OCI-LY3 (cell line): ENCODE measurements around the gene FARP1.

Experiments used
- H2AFZ ChIP-seq: fragments of 200-600, 300-600 bp; shearing (Covaris generic); 2 replicates; pipeline ENCODE4 v1.6.0; 2014; ENCODE audit warnings: antibody characterized with exemption, low read depth, low read length
- H3K27ac ChIP-seq: fragments of 200-600, 300-600 bp; sonication (generic); 2 replicates; pipeline ENCODE4 v1.5.1; 2014; ENCODE audit warnings: mild to moderate bottlenecking, low read length, moderate library complexity, mixed read lengths
- H3K27me3 ChIP-seq: fragments of 200-600, 300-600 bp; sonication (generic); 2 replicates; pipeline ENCODE4 v1.6.1; 2014; ENCODE audit warnings: low read depth, low read length, mixed read lengths
- H3K36me3 ChIP-seq: fragments of 200-600, 300-600 bp; sonication (generic); replicated peaks from 2 replicates; pipeline ENCODE3; 2014; ENCODE audit warnings: low read depth, low read length, mixed read lengths
- H3K4me1 ChIP-seq: fragments of 300-600, 200-600 bp; sonication (generic); 2 replicates; pipeline ENCODE4 v1.6.1; 2014; ENCODE audit warnings: low read length, mixed read lengths
- H3K4me2 ChIP-seq: fragments of 200-600, 300-600 bp; sonication (generic); 2 replicates; pipeline ENCODE4 v1.6.1; 2014; ENCODE audit warnings: low read length, mixed read lengths
- H3K4me3 ChIP-seq: fragments of 300-600, 200-600 bp; sonication (generic); 2 replicates; pipeline ENCODE4 v1.5.1; 2014; ENCODE audit warnings: antibody characterized with exemption, mild to moderate bottlenecking, low read length, moderate library complexity
- H3K79me2 ChIP-seq: fragments of 300-600, 200-600 bp; shearing (Covaris generic); 2 replicates; pipeline ENCODE4 v1.6.1; 2014; ENCODE audit warnings: mild to moderate bottlenecking, low read length, mixed read lengths
- H3K9ac ChIP-seq: fragments of 300-600, 200-600 bp; shearing (Covaris generic); 2 replicates; pipeline ENCODE4 v1.6.0; 2014; ENCODE audit warnings: mild to moderate bottlenecking, low read length, moderate library complexity
- H3K9me3 ChIP-seq: fragments of 200-600, 300-600 bp; shearing (Covaris generic); 2 replicates; pipeline ENCODE4 v1.6.1; 2014; ENCODE audit warnings: low read length, mixed read lengths; ENCODE audit not compliant: insufficient read depth
- H4K20me1 ChIP-seq: fragments of 200-600, 300-600 bp; sonication (generic); 2 replicates; pipeline ENCODE4 v1.6.1; 2016; ENCODE audit warnings: low read length, mixed read lengths; ENCODE audit not compliant: insufficient read depth
- EZH2phosphoT487 ChIP-seq: fragments of 200-600 bp; shearing (Covaris generic); IDR thresholded peaks from 2 replicates; pipeline ENCODE4 v1.6.1; 2018; ENCODE audit warnings: antibody characterized with exemption, mixed run types, low read depth
- TF ChIP-seq, protein P1 (sequence below): fragments of 200-600, 300-600 bp; sonication (generic); IDR thresholded peaks from 2 replicates; pipeline ENCODE4 v1.5.1; 2014; ENCODE audit warnings: antibody characterized with exemption, low read length, low read depth

Gene FARP1

DNA sequence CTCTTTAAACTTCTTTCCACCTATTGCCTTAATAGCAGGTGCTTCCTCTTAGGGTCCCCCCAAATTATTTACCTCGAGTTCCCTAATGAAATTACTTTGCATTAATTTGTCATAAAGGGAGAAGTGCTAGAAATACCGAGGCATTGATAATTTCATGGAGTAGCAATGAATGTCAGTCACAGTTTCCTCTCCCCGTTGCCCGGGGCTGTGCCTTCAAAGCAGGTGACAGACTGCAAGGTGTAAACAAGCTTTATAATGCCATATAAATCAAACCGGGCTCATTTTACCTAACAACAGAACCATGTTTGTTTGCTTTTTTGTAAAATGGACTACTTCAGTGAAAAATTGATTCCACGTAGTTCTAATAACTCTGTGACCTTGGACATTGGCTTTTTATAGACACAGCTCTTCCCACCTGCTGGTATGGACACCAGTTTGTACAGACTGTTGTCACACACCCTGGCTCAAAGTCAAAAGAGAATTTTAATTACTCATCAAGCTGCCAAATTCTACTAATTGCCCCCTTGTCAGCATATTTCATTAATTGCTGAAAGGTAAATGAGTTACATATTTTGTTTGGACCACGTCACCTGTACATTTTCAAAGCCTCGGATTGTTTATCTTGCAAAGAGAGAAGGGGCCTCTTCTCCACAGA, 262.9 kb downstream of the FARP1 start:
- H3K36me3 ChIP-seq, result no peaks in the 10 kb centered on the region
- H3K79me2 ChIP-seq, result no peaks in the 10 kb centered on the region; the same call in 1 of the 2 replicates
- H3K27me3 ChIP-seq, result peaks cover 8% of the 10 kb centered on the region; the same call in 1 of the 2 replicates
- H3K4me1 ChIP-seq, result peaks cover 16% of the 10 kb centered on the region
- H3K4me3 ChIP-seq, result no peak overlapping the region
- TF ChIP-seq EZH2phosphoT487, result no peak
- TF ChIP-seq, protein P1, sequence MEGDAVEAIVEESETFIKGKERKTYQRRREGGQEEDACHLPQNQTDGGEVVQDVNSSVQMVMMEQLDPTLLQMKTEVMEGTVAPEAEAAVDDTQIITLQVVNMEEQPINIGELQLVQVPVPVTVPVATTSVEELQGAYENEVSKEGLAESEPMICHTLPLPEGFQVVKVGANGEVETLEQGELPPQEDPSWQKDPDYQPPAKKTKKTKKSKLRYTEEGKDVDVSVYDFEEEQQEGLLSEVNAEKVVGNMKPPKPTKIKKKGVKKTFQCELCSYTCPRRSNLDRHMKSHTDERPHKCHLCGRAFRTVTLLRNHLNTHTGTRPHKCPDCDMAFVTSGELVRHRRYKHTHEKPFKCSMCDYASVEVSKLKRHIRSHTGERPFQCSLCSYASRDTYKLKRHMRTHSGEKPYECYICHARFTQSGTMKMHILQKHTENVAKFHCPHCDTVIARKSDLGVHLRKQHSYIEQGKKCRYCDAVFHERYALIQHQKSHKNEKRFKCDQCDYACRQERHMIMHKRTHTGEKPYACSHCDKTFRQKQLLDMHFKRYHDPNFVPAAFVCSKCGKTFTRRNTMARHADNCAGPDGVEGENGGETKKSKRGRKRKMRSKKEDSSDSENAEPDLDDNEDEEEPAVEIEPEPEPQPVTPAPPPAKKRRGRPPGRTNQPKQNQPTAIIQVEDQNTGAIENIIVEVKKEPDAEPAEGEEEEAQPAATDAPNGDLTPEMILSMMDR, result no peak
- no peaks in the 10 kb centered on the region for H4K20me1 ChIP-seq
- no peaks in the 10 kb centered on the region for H3K9me3 ChIP-seq
- peak overlapping the region; percentile 14; the same call in 1 of the 2 replicates for H3K4me2 ChIP-seq
- H2AFZ ChIP-seq, result no peak overlapping the region
- no peak overlapping the region for H3K27ac ChIP-seq
- H3K9ac ChIP-seq, result no peak overlapping the region

DNA sequence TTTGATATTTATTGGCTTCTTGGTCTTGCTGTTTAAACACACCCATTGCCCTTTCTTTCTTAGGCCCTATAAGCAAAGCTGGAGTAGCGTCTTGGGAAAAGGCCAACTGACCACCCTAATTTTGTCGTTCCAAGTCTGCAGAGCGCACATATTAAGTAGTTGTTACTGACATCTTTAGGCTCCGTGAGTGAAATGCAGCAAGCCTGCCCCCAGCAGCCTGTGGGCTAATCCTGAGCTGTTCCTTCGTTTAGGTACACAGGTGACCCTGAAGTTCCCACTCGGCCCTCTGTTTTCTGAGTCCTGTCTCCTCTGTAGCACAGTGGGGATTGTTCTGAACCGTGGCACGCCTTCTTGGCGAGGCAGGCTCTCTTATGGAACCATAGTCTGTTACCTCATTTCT, 263.5 kb downstream of the FARP1 start:
- TF ChIP-seq, protein P1, result no peak
- TF ChIP-seq EZH2phosphoT487, result no peak
- Histone ChIP-seq H3K4me1 (peaks cover 16% of the 10 kb centered on the region), H3K36me3 (no peaks in the 10 kb centered on the region), H3K9ac (no peak overlapping the region), H3K79me2 (no peaks in the 10 kb centered on the region; the same call in 1 of the 2 replicates), H3K4me2 (no peak overlapping the region), H2AFZ (no peak overlapping the region), H3K27me3 (peaks cover 8% of the 10 kb centered on the region; the same call in 1 of the 2 replicates), H4K20me1 (no peaks in the 10 kb centered on the region), H3K27ac (no peak overlapping the region), H3K9me3 (no peaks in the 10 kb centered on the region), H3K4me3 (no peak overlapping the region)

DNA sequence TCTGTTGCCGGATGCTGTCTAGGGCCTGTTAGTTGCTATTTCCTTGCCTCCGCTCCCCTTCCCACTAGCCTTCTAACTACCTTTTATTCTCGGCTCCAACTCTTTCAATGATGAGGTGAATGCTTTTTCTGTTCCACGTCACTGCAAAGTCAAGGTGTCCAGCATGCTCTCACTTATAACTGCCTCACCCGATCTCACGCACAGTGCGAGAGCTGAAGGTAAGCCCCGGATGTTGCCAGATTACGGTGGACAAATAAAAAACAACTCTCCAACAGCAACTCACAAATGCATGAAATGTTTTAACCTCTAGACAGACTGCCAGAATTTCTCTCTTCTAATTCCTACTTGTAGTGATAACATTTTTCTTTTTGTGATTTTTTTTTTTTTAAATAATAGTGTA, 264.1 kb downstream of the FARP1 start:
- Histone ChIP-seq H2AFZ (no peak overlapping the region), H3K4me1 (peaks cover 16% of the 10 kb centered on the region), H3K27ac (no peak overlapping the region), H3K4me2 (no peak overlapping the region), H3K79me2 (no peaks in the 10 kb centered on the region; the same call in 1 of the 2 replicates), H3K4me3 (no peak overlapping the region), H3K9ac (no peak overlapping the region), H3K9me3 (no peaks in the 10 kb centered on the region), H4K20me1 (no peaks in the 10 kb centered on the region), H3K36me3 (no peaks in the 10 kb centered on the region), H3K27me3 (peaks cover 10% of the 10 kb centered on the region; the same call in 1 of the 2 replicates)
- TF ChIP-seq, protein P1, result no peak
- no peak for TF ChIP-seq EZH2phosphoT487

DNA sequence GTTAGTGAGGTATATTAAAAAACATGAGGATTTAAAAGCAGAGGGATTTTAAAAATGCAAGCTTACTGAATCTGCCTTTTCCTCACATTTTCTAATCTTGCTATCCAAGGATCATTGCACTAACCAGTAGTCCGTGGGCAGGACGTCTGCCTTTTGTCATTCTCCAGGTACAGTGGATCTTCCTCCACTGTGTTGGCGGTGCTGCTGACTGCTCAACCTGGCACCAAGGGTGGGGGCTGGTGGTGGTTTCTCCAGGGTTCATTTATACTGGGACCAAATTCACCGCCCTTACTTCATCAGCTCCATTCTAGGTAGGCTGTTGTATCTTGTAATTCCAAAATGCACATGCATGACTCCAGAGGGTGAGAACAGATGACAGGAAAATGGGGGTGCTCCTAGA, 264.7 kb downstream of the FARP1 start:
- no peaks in the 10 kb centered on the region for H3K36me3 ChIP-seq
- H3K79me2 ChIP-seq, result no peaks in the 10 kb centered on the region; the same call in 1 of the 2 replicates
- peaks cover 16% of the 10 kb centered on the region for H3K4me1 ChIP-seq
- H3K9me3 ChIP-seq, result no peaks in the 10 kb centered on the region
- H3K4me3 ChIP-seq, result no peak overlapping the region
- TF ChIP-seq, protein P1, result no peak
- TF ChIP-seq EZH2phosphoT487, result no peak
- H3K27me3 ChIP-seq, result peaks cover 14% of the 10 kb centered on the region
- H3K4me2 ChIP-seq, result no peak overlapping the region
- H2AFZ ChIP-seq, result no peak overlapping the region
- H3K27ac ChIP-seq, result no peak overlapping the region
- no peak overlapping the region for H3K9ac ChIP-seq
- H4K20me1 ChIP-seq, result no peaks in the 10 kb centered on the region
